Central memory CD8-positive, alpha-beta T cell (primary cell): Measurements from ENCODE around the gene POMGNT2.

Experiments
- ATAC-seq: fragments of 150-1000 bp; cut with Tn5 transposase; replicated peaks from 2 replicates; pipeline ENCODE4 v1.10.0; 2022; ENCODE audit warnings: mild to moderate bottlenecking, moderate FRiP score, moderate number of reproducible peaks; ENCODE audit not compliant: poor library complexity, severe bottlenecking; ENCODE audit errors: extremely low read depth
- DNase-seq, 2 donors: peaks; one replicate each; pipeline ENCODE4 v3.0.0; 2021; ENCODE audit warnings: low spot score in 2 of 2
- H3K27ac Mint-ChIP-seq: one replicate; pipeline ENCODE4 v1.8.0; 2022; ENCODE audit warnings: low read depth, mild to moderate bottlenecking, moderate library complexity, mixed read lengths
- H3K27me3 Mint-ChIP-seq: one replicate; pipeline ENCODE4 v1.8.0; 2022; ENCODE audit warnings: mixed read lengths
- H3K36me3 Mint-ChIP-seq: one replicate; pipeline ENCODE4 v1.8.0; 2022; ENCODE audit warnings: mild to moderate bottlenecking, moderate library complexity, mixed read lengths; ENCODE audit not compliant: insufficient read depth
- H3K4me1 Mint-ChIP-seq: one replicate; pipeline ENCODE4 v1.8.0; 2022; ENCODE audit warnings: mixed read lengths
- H3K4me3 Mint-ChIP-seq: one replicate; pipeline ENCODE4 v1.8.0; 2022; ENCODE audit warnings: mild to moderate bottlenecking, moderate library complexity, mixed read lengths
- H3K9me3 Mint-ChIP-seq: one replicate; pipeline ENCODE4 v1.8.0; 2022; ENCODE audit warnings: mixed read lengths

Gene POMGNT2

DNA sequence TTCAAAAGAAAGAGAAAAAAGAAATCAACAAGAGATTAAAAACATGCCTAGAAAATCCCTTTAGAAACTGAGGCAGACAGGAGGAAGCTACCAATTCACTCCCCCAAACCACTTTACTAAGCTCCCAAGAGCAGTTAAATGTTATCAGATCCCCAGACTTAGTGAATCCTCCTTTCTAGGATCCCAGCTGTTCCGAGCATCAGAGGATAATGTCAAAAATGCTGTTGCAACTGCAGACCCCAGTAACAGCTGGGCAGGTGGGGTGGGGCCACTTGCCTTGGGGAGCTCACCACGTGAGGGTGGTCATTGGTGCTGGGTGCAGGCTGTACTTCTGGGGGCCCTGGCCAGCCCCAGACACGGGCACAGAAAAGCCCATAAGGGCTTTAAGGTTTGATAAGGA lies 9.1 kb downstream of the POMGNT2 start:
- Mint-ChIP-seq H3K36me3 (peaks cover 3% of the 10 kb centered on the region), H3K4me1 (peaks cover 18% of the 10 kb centered on the region)
- DNase-seq, result no peak

DNA sequence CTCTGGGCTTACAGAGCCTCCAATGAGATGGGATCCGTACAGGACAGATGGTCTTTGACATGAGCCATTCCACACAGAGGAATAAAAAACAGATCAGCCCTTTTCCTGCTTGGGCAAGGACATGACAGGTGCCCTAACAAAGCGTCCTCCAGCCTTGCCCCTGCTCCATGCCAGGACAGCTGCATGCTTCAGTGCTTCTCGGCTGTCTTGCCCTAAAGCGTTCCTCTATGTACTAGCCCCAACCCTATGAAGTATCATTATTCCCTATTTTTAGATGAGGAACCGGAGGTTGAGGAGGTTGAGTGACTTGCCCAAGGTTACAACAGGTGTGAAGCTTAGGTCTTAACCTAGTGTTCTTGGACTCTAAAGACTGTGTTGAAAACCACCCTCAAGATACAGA lies 10.5 kb downstream of the POMGNT2 start:
- DNase-seq, result no peak
- Mint-ChIP-seq H3K9me3 (no peaks in the 10 kb centered on the region), H3K36me3 (peaks cover 3% of the 10 kb centered on the region), H3K4me3 (no peak overlapping the region), H3K4me1 (peaks cover 17% of the 10 kb centered on the region), H3K27ac (no peak overlapping the region), H3K27me3 (no peaks in the 10 kb centered on the region)
- no peak for ATAC-seq

More for the DNA sequence above, 9.1 kb downstream of the POMGNT2 start:
- H3K27ac Mint-ChIP-seq, result no peak overlapping the region
- no peak overlapping the region for H3K4me3 Mint-ChIP-seq
- no peaks in the 10 kb centered on the region for H3K27me3 Mint-ChIP-seq
- ATAC-seq, result no peak
- no peaks in the 10 kb centered on the region for H3K9me3 Mint-ChIP-seq

DNA sequence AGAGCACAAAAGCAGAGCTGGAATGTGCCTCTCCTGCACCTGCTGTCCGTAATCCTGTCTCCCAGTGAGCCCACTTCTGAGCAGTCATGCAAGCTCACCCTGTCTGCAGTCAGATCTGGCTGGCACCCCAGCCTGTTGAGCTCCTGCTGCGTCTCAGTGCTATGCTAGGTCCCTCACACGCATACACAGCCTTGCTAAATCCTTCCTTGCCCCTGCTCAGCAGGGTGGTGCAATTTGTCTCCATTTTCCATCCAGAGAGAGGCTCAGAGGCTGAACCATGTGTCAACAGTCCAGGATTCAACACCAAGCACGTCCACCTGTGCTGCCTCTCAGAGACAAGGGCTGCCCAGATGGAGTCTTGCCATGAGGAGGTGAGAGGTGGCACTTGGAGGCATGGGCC lies 11.0 kb downstream of the POMGNT2 start:
- DNase-seq (no peak), ATAC-seq (no peak)
- Mint-ChIP-seq H3K27me3 (no peaks in the 10 kb centered on the region), H3K36me3 (peaks cover 3% of the 10 kb centered on the region), H3K27ac (no peak overlapping the region), H3K4me3 (no peak overlapping the region), H3K4me1 (peaks cover 20% of the 10 kb centered on the region), H3K9me3 (no peaks in the 10 kb centered on the region)

DNA sequence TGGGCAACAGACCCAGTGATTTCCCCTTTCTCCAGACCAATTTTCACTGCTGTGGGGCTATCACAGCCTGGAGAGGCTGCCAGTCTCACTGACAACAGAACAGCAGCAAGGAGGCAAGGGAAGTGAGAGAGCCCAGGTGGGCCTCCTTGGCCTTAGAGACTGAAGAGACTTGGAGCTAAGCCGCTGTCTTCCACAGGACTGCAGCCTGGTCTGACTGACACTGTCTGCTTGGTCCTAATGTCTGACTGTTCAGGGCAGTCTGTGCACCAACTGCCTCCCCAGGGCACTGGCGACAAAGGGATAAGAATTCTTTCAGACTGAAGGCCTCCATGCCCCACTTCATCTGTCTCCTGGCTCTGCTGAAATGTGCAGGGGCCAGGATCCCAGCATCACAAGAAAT lies 11.5 kb downstream of the POMGNT2 start:
- no peak overlapping the region for H3K27ac Mint-ChIP-seq
- no peak overlapping the region for H3K4me3 Mint-ChIP-seq
- no peak for DNase-seq
- no peaks in the 10 kb centered on the region for H3K9me3 Mint-ChIP-seq
- no peak for ATAC-seq
- peaks cover 20% of the 10 kb centered on the region for H3K4me1 Mint-ChIP-seq
- H3K36me3 Mint-ChIP-seq, result peaks cover 3% of the 10 kb centered on the region
- H3K27me3 Mint-ChIP-seq, result no peaks in the 10 kb centered on the region

DNA sequence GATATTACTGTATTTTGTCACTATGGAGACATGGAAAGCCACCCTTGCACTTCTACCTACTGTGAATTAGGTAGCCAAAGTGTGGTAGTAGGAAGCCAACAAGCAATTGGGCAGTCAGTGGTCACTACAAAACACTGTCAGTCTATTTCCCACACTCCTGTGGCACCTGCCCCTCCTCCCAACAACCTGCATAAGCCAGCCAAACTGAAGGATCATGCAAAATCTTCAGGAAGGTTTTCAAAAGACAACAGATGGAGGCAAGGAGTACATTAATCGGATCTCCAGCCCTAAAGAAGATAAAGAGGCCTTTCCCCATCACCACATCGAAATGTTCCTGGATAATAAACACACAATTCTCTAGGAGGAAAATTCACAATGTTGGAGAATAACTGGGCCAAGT lies 11.9 kb downstream of the POMGNT2 start:
- H3K4me1 Mint-ChIP-seq, result peaks cover 16% of the 10 kb centered on the region
- H3K4me3 Mint-ChIP-seq, result no peak overlapping the region
- no peak for ATAC-seq
- no peak for DNase-seq
- no peaks in the 10 kb centered on the region for H3K9me3 Mint-ChIP-seq
- peaks cover 3% of the 10 kb centered on the region for H3K36me3 Mint-ChIP-seq
- no peaks in the 10 kb centered on the region for H3K27me3 Mint-ChIP-seq
- no peak overlapping the region for H3K27ac Mint-ChIP-seq

DNA sequence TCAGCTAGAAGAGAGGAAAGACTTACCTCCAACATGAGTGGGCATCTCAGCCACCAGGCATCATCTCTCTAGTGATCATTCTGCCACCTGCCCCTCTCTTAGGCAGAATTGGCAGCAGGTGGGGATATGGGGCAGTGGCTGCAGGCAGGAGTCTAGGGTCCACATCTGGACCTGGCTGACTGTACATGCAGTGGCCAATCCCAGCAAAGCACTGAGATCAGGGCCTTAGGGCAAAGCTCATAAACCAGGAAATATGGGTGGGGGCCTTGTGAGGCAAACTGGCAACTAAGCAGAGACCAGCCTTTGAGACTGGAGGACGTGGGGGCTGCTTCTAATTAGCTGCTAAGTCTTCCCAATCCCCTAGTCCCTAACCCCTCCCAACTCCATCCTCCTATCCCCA lies 12.9 kb downstream of the POMGNT2 start:
- DNase-seq (no peak), ATAC-seq (no peak)
- no peaks in the 10 kb centered on the region for H3K9me3 Mint-ChIP-seq
- no peaks in the 10 kb centered on the region for H3K27me3 Mint-ChIP-seq
- peaks cover 14% of the 10 kb centered on the region for H3K4me1 Mint-ChIP-seq
- H3K27ac Mint-ChIP-seq, result no peak overlapping the region
- no peaks in the 10 kb centered on the region for H3K36me3 Mint-ChIP-seq
- H3K4me3 Mint-ChIP-seq, result no peak overlapping the region

DNA sequence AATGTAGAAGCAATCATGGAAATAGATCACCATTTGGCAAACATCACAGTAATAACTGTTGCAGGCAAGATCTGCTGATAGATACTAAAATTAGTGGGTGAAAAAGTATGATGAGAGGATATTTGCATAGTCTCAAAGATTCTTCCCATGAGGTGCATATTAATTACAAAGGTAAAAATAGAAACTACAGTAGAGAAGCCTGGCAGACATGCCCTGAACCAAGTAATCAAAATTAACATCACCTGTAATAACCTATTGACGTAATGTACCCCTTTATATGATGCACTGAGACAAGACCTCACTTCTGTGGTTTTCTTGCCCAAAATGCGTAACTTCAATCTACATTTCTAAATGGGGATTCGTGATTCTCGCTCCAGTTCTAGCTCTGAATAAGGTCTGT lies 14.4 kb downstream of the POMGNT2 start:
- DNase-seq (no peak), ATAC-seq (no peak)
- Mint-ChIP-seq H3K36me3 (no peaks in the 10 kb centered on the region), H3K9me3 (no peaks in the 10 kb centered on the region), H3K27ac (no peak overlapping the region), H3K4me1 (peaks cover 13% of the 10 kb centered on the region), H3K27me3 (no peaks in the 10 kb centered on the region), H3K4me3 (no peak overlapping the region)

DNA sequence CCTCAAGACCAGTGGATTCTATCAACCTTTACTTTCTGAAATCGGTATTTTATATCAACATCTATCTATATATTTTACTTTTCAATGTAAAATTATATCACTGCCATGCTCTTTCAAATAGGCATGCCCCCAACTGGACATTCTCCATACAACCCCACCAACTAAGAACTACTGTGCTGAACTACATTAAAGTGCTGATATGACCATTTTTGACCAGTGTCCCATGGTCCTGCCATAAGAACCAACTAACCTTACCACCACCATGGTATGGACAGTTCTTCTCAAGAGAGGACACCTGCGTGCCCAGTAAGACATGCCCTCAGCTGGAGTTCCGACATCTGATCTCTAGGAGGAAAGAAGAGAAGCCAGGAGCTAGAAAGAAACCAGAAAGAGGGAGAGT lies 15.6 kb downstream of the POMGNT2 start:
- DNase-seq, result no peak
- peak overlapping the region; percentile 4 for H3K27ac Mint-ChIP-seq
- no peaks in the 10 kb centered on the region for H3K27me3 Mint-ChIP-seq
- no peaks in the 10 kb centered on the region for H3K9me3 Mint-ChIP-seq
- no peak for ATAC-seq
- H3K36me3 Mint-ChIP-seq, result peaks cover 2% of the 10 kb centered on the region
- H3K4me3 Mint-ChIP-seq, result no peak overlapping the region
- H3K4me1 Mint-ChIP-seq, result peaks cover 6% of the 10 kb centered on the region

DNA sequence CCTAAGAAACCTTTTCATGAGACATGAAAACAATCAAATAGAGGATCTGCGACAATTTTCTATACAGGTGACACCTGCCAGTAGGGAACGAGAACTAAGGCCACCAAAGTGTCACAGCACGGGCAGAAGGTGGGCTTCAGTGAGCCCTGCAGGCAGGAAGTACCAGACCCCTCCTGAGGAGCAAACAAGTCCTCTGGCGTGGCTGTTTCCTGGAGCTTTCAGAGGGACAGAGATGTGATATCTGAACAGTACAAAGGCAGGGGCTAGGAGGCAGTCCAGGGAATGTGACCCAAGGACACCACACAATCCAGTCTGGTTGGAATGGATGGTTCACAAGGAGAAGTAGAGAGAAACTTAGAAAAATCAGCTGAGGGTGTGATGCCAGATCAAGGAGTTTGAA lies 16.8 kb downstream of the POMGNT2 start:
- no peaks in the 10 kb centered on the region for H3K9me3 Mint-ChIP-seq
- H3K4me3 Mint-ChIP-seq, result no peak overlapping the region
- no peaks in the 10 kb centered on the region for H3K27me3 Mint-ChIP-seq
- H3K4me1 Mint-ChIP-seq, result peaks cover 6% of the 10 kb centered on the region
- H3K27ac Mint-ChIP-seq, result peak overlapping the region; percentile 4
- DNase-seq (no peak), ATAC-seq (no peak)
- H3K36me3 Mint-ChIP-seq, result peaks cover 2% of the 10 kb centered on the region

DNA sequence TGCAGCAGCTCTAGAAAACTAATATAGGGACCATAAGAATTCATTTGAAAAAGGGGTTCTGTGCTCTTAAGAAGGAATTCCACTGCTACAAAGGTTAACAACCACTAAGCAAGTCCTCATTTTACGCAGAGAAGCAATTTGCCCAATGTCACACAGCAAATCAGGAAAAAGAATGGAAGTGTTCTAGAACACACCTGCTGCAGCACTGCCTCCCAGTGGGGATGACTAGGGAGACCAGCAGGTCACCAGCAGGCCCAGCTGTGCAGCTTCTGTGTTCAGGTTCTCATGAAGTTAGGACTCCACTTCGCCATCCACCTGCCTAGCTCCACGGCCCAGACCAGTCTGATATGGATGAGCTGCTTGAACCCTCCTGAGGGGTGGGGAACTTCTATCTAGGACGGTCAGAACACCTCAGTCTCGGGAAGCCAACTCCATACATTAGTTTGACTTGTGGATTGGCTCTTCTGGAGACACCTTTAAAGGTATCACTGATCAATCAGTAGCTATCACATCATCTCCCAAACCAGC lies 18.6 kb downstream of the POMGNT2 start:
- no peak overlapping the region for H3K4me3 Mint-ChIP-seq
- no peak for ATAC-seq
- H3K36me3 Mint-ChIP-seq, result peaks cover 2% of the 10 kb centered on the region
- H3K27ac Mint-ChIP-seq, result no peak overlapping the region
- H3K4me1 Mint-ChIP-seq, result peaks cover 6% of the 10 kb centered on the region
- no peak for DNase-seq
- no peaks in the 10 kb centered on the region for H3K9me3 Mint-ChIP-seq
- H3K27me3 Mint-ChIP-seq, result no peaks in the 10 kb centered on the region

DNA sequence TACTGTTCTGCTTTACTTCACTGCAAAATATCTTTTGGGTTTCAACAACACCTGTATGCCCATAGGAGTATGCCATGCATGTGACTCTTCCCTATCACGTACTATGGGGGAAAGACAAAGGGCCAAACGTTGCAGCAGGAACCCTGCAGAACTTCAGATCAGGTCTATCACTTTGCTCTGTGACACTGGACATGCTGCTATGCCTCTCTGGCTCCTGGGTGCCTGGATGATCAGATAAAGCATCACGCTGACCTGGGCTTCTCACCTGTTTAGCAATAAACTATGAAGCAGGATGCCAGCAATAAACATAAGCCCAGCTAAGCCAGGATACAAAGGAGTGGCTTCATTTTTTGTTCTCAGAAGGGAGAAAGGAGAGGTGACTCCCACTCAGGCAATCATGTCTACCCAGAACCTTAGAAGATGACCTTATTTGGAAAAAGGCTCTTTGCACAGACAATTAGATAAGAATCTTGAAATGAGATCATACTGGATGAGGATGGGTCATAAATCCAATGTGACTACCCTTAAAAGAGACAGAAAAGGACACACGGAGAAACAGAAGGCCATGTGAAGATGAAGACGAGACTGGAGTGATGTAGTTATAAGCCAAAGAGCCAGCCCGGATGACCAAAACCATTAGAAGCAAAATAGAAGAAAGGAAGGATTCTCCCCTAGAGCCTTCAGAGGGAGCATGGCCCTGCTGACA lies 19.3 kb downstream of the POMGNT2 start:
- peaks cover 2% of the 10 kb centered on the region for H3K36me3 Mint-ChIP-seq
- peaks cover 6% of the 10 kb centered on the region for H3K4me1 Mint-ChIP-seq
- no peaks in the 10 kb centered on the region for H3K27me3 Mint-ChIP-seq
- no peak for ATAC-seq
- no peak overlapping the region for H3K4me3 Mint-ChIP-seq
- no peak for DNase-seq
- no peaks in the 10 kb centered on the region for H3K9me3 Mint-ChIP-seq
- H3K27ac Mint-ChIP-seq, result no peak overlapping the region

DNA sequence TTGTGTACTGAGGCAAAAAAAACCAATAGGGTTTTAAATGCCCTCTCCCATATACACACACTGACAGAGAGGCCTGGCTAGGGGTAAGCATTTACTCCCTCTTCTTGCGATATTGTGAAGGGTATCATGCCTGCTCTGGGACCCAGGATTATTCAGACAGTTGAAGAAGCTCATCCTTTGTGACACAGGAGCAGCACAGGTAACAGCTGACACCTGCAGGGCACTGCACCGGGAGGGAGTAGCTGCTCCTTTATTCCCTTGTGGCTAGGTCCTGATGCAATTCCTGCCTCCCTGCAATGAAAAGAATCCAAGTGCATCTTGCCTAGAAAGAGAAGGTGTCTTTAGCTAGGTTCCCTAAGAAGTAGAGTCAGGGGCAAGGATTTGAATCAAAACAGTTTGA lies 23.4 kb downstream of the POMGNT2 start:
- Mint-ChIP-seq H3K27me3 (no peaks in the 10 kb centered on the region), H3K27ac (no peak overlapping the region), H3K4me1 (no peaks in the 10 kb centered on the region), H3K9me3 (no peaks in the 10 kb centered on the region), H3K4me3 (no peak overlapping the region), H3K36me3 (peaks cover 4% of the 10 kb centered on the region)
- peak in 1 of 2 donors; percentile 5 for DNase-seq
- ATAC-seq, result no peak

DNA sequence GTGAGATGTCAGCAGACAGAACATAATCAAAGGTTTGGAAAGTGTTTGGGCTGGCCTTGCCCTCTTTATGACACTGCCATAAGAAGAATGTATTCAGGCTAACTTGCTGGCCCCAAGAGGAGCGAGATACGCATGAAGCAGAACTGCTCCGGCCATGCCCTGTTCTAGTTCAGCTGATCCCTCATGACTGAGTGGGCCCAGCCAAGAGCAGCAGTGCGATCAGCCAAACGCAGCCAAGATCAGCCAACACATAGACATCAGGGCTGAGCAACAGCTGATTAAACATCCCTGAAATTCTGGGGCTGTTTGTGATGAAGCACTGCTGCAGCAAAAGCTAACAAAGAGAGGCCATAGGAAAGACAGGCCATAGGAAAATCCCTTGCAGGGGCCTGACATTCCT lies 24.1 kb downstream of the POMGNT2 start:
- no peaks in the 10 kb centered on the region for H3K27me3 Mint-ChIP-seq
- H3K27ac Mint-ChIP-seq, result no peak overlapping the region
- ATAC-seq (no peak), DNase-seq (no peak)
- H3K9me3 Mint-ChIP-seq, result no peaks in the 10 kb centered on the region
- H3K4me3 Mint-ChIP-seq, result no peak overlapping the region
- peaks cover 4% of the 10 kb centered on the region for H3K36me3 Mint-ChIP-seq
- no peaks in the 10 kb centered on the region for H3K4me1 Mint-ChIP-seq
